HepG2 (cell line): ENCODE results near the gene CPAMD8. TPM values are rescaled to one million over a fixed set of nuclear protein-coding genes. Genes with fewer than 3 reads are reported as not detected.

Source experiments
- CEBPB ChIP-seq: IDR thresholded peaks from 2 replicates; pipeline ENCODE4 v1.6.1; 2011; ENCODE audit warnings: low read depth, low read length, improper control_type of control experiment, borderline replicate concordance
- ESRRA ChIP-seq: sonication (generic); formaldehyde crosslinking; IDR thresholded peaks from 2 replicates; pipeline ENCODE4 v1.5.1; 2020; ENCODE audit warnings: mild to moderate bottlenecking, low read depth, missing genetic modification reagents
- FOXA3 ChIP-seq: IDR thresholded peaks from 2 replicates; pipeline ENCODE4 v1.6.1; 2016; ENCODE audit warnings: missing genetic modification reagents, missing compliant biosample characterization
- FOXC1 ChIP-seq: sonication (generic); formaldehyde crosslinking; IDR thresholded peaks from 2 replicates; pipeline ENCODE4 v1.8.0; 2022; ENCODE audit warnings: mild to moderate bottlenecking, missing genetic modification reagents, borderline replicate concordance
- HOXA7 ChIP-seq: sonication (generic); formaldehyde crosslinking; IDR thresholded peaks from 2 replicates; pipeline ENCODE4 v1.8.1; 2022; ENCODE audit warnings: mild to moderate bottlenecking, missing genetic modification reagents, moderate library complexity
- HOXA9 ChIP-seq: sonication (generic); formaldehyde crosslinking; IDR thresholded peaks from 2 replicates; pipeline ENCODE4 v1.8.1; 2022; ENCODE audit warnings: missing genetic modification reagents, mild to moderate bottlenecking, moderate library complexity, borderline replicate concordance
- MEF2D ChIP-seq: sonication (generic); formaldehyde crosslinking; IDR thresholded peaks from 2 replicates; pipeline ENCODE4 v1.5.1; 2020; ENCODE audit warnings: mild to moderate bottlenecking, missing genetic modification reagents
- MIER3 ChIP-seq: IDR thresholded peaks from 2 replicates; pipeline ENCODE4 v1.6.1; 2016; ENCODE audit warnings: missing compliant biosample characterization, borderline replicate concordance
- NAIF1 ChIP-seq: sonication (generic); formaldehyde crosslinking; IDR thresholded peaks from 2 replicates; pipeline ENCODE4 v1.5.0; 2020; ENCODE audit warnings: mild to moderate bottlenecking, missing genetic modification reagents, borderline replicate concordance
- NFATC3 ChIP-seq: sonication (generic); formaldehyde crosslinking; IDR thresholded peaks from 2 replicates; pipeline ENCODE4 v1.5.1; 2020; ENCODE audit warnings: mild to moderate bottlenecking, missing genetic modification reagents
- NFE2L2 ChIP-seq: fragments of 150-350 bp; IDR thresholded peaks from 2 replicates; pipeline ENCODE4 v1.6.1; 2014; ENCODE audit warnings: low read length
- RAD51 ChIP-seq: fragments of 450-650 bp; IDR thresholded peaks from 2 replicates; pipeline ENCODE4 v1.6.1; 2016; ENCODE audit warnings: borderline replicate concordance
- RFXAP ChIP-seq: sonication (generic); formaldehyde crosslinking; IDR thresholded peaks from 2 replicates; pipeline ENCODE4 v1.4.0; 2020; ENCODE audit warnings: missing genetic modification reagents, borderline replicate concordance
- SALL1 ChIP-seq: sonication (generic); formaldehyde crosslinking; IDR thresholded peaks from 2 replicates; pipeline ENCODE4 v1.8.0; 2022; ENCODE audit warnings: mild to moderate bottlenecking, missing genetic modification reagents
- SIN3B ChIP-seq: fragments of 150-350 bp; IDR thresholded peaks from 2 replicates; pipeline ENCODE4 v1.6.1; 2014; ENCODE audit warnings: low read length
- SNAPC2 ChIP-seq: sonication (generic); formaldehyde crosslinking; IDR thresholded peaks from 2 replicates; pipeline ENCODE4 v1.8.1; 2022; ENCODE audit warnings: mild to moderate bottlenecking, missing genetic modification reagents
- TAF1 ChIP-seq: sonication (generic); formaldehyde crosslinking; IDR thresholded peaks from 2 replicates; pipeline ENCODE4 v1.4.0; 2020; ENCODE audit warnings: missing genetic modification reagents
- ZC3H13 ChIP-seq: sonication (generic); formaldehyde crosslinking; IDR thresholded peaks from 2 replicates; pipeline ENCODE4 v1.8.1; 2023; ENCODE audit warnings: mild to moderate bottlenecking, missing genetic modification reagents, moderate library complexity
- ZFP36 ChIP-seq: fragments of 150-350 bp; IDR thresholded peaks from 2 replicates; pipeline ENCODE4 v1.6.1; 2018; ENCODE audit warnings: borderline replicate concordance, low read length, low read depth; ENCODE audit not compliant: partially characterized antibody
- ZFP36L1 ChIP-seq: sonication (generic); formaldehyde crosslinking; IDR thresholded peaks from 2 replicates; pipeline ENCODE4 v1.8.0; 2022; ENCODE audit warnings: mild to moderate bottlenecking, missing genetic modification reagents, moderate library complexity
- ZNF124 ChIP-seq: sonication (generic); formaldehyde crosslinking; IDR thresholded peaks from 2 replicates; pipeline ENCODE4 v1.4.0; 2020; ENCODE audit warnings: missing genetic modification reagents
- ZNF160 ChIP-seq: sonication (generic); formaldehyde crosslinking; IDR thresholded peaks from 2 replicates; pipeline ENCODE4 v1.8.0; 2022; ENCODE audit warnings: mild to moderate bottlenecking, inconsistent platforms, missing genetic modification reagents
- ZNF205 ChIP-seq: IDR thresholded peaks from 2 replicates; pipeline ENCODE4 v1.6.1; 2018; ENCODE audit warnings: missing biosample characterization, missing genetic modification reagents
- ZNF24 ChIP-seq: fragments of 450-650 bp; IDR thresholded peaks from 2 replicates; pipeline ENCODE4 v1.6.1; 2017; ENCODE audit warnings: antibody characterized with exemption, mild to moderate bottlenecking
- ZNF556 ChIP-seq: sonication (generic); formaldehyde crosslinking; IDR thresholded peaks from 2 replicates; pipeline ENCODE4 v1.4.0; 2020; ENCODE audit warnings: mild to moderate bottlenecking, missing genetic modification reagents, borderline replicate concordance
- polyA plus RNA-seq, 8 experiments: library from polyadenylated mRNA; depleted of rRNA in 3 of 8; stranded (reverse) in 7 of 8; unstranded in 1 of 8; fragments of >200 nt; fragmentation: Illumina TruSeq in 4 of 8; extraction: Trizol in 4 of 8; gene quantifications; 2 replicates each; pipeline versions ENCODE4 v1.2.1 to v1.2.3, GENCODE V29; 2011 to 2016; ENCODE audit warnings: low read depth in 4 of 8, missing spikeins in 1 of 8, mixed read lengths in 1 of 8; ENCODE audit not compliant: insufficient read depth in 1 of 8
- total RNA-seq, 5 experiments: library from RNA; depleted of rRNA; stranded (reverse); fragments of >200 nt; fragmentation: Illumina TruSeq; extraction: Trizol; gene quantifications; 2 replicates each; pipeline ENCODE4 v1.2.3, GENCODE V29; 2016; ENCODE audit warnings: low read depth in 1 of 5
- TF ChIP-seq, protein P1 (sequence below): IDR thresholded peaks from 2 replicates; pipeline ENCODE4 v1.6.1; 2016
- TF ChIP-seq, protein P2 (sequence below): sonication (generic); formaldehyde crosslinking; conservative IDR thresholded peaks from 2 replicates; pipeline ENCODE4 v1.4.0; 2020; ENCODE audit warnings: mild to moderate bottlenecking, missing genetic modification reagents, moderate library complexity
- TF ChIP-seq, protein P3 (sequence below): IDR thresholded peaks from 2 replicates; pipeline ENCODE4 v1.6.1; 2012; ENCODE audit warnings: low read depth, low read length, improper control_type of control experiment

The CPAMD8 gene
- total and polyA plus RNA-seq, 2 of the 13 experiments (the other 11 are each of a cell fraction or from before 2014, with no cell fraction given): 0.29 to 0.34 TPM

DNA sequence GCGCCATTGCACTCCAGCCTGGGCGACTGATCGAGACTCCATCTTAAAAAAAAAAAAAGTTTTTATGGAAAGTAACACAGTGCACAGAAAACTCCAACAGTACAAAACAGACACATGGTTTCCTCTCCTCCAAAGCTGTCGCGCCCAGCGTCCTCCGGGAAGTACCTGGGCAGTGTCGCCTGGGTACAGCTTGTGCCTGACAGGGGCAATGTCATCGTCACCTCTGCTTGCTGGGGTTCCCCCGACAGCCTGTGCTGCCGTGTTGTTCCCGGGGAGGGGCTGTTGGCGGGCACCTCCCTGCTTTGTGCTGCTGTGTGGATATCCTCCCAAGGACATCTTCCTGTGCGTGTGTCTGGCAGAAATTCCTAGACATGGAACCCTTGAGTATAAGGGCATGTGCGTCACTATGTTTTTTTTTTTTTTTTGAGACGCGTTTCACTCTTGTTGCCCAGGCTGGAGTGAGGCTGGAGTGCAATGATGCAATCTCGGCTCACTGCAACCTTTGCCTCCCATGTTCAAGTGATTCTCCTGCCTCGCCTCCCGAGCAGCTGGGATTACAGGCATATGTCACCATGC is 140.2 kb downstream of the CPAMD8 start (continued):
- TF ChIP-seq MEF2D (CRISPR knock-in tag) (no peak), NFE2L2 (no peak), ZNF556 (0 out of 2 replicates have a peak, but pooled peaks have one; percentile 25), FOXA3 (CRISPR knock-in tag) (no peak), ZNF124 (no peak), RFXAP (CRISPR knock-in tag) (0 out of 2 replicates have a peak, but pooled peaks have one; percentile 37), SALL1 (peak; percentile 12), ZNF160 (CRISPR knock-in tag) (no peak), HOXA9 (CRISPR knock-in tag) (no peak), FOXC1 (CRISPR knock-in tag) (no peak; the same call in 1 of the 2 replicates), TAF1 (CRISPR knock-in tag) (no peak), ZC3H13 (no peak), MIER3 (CRISPR knock-in tag) (no peak), SIN3B (no peak), NAIF1 (CRISPR knock-in tag) (no peak), RAD51 (no peak), NFATC3 (CRISPR knock-in tag) (no peak), CEBPB (peak; percentile 89), ZFP36L1 (CRISPR knock-in tag) (no peak), SNAPC2 (CRISPR knock-in tag) (no peak), HOXA7 (CRISPR knock-in tag) (no peak), ZFP36 (no peak), ZNF205 (CRISPR knock-in tag) (no peak), ZNF24 (no peak), ESRRA (no peak)
- TF ChIP-seq, protein P1, sequence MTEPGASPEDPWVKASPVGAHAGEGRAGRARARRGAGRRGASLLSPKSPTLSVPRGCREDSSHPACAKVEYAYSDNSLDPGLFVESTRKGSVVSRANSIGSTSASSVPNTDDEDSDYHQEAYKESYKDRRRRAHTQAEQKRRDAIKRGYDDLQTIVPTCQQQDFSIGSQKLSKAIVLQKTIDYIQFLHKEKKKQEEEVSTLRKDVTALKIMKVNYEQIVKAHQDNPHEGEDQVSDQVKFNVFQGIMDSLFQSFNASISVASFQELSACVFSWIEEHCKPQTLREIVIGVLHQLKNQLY (CRISPR knock-in tag): no peak
- TF ChIP-seq, protein P2, sequence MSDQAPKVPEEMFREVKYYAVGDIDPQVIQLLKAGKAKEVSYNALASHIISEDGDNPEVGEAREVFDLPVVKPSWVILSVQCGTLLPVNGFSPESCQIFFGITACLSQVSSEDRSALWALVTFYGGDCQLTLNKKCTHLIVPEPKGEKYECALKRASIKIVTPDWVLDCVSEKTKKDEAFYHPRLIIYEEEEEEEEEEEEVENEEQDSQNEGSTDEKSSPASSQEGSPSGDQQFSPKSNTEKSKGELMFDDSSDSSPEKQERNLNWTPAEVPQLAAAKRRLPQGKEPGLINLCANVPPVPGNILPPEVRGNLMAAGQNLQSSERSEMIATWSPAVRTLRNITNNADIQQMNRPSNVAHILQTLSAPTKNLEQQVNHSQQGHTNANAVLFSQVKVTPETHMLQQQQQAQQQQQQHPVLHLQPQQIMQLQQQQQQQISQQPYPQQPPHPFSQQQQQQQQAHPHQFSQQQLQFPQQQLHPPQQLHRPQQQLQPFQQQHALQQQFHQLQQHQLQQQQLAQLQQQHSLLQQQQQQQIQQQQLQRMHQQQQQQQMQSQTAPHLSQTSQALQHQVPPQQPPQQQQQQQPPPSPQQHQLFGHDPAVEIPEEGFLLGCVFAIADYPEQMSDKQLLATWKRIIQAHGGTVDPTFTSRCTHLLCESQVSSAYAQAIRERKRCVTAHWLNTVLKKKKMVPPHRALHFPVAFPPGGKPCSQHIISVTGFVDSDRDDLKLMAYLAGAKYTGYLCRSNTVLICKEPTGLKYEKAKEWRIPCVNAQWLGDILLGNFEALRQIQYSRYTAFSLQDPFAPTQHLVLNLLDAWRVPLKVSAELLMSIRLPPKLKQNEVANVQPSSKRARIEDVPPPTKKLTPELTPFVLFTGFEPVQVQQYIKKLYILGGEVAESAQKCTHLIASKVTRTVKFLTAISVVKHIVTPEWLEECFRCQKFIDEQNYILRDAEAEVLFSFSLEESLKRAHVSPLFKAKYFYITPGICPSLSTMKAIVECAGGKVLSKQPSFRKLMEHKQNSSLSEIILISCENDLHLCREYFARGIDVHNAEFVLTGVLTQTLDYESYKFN: 0 out of 2 replicates have a peak, but pooled peaks have one; percentile 17
- TF ChIP-seq, protein P3, sequence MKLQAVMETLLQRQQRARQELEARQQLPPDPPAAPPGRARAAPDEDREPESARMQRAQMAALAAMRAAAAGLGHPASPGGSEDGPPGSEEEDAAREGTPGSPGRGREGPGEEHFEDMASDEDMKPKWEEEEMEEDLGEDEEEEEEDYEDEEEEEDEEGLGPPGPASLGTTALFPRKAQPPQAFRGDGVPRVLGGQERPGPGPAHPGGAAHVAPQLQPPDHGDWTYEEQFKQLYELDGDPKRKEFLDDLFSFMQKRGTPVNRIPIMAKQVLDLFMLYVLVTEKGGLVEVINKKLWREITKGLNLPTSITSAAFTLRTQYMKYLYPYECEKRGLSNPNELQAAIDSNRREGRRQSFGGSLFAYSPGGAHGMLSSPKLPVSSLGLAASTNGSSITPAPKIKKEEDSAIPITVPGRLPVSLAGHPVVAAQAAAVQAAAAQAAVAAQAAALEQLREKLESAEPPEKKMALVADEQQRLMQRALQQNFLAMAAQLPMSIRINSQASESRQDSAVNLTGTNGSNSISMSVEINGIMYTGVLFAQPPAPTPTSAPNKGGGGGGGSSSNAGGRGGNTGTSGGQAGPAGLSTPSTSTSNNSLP: no peak
